GM18907 (cell line): ENCODE measurements around the gene HS6ST1.
A peak's percentile ranks its signal among the peaks of the same experiment; 100 is the strongest.

ENCODE experiments used
- ATAC-seq: cut with Tn5 transposase; IDR thresholded peaks from one replicate; pipeline ENCODE4 v1.9.1; 2021; ENCODE audit warnings: mild to moderate bottlenecking, moderate library complexity; ENCODE audit not compliant: unreplicated experiment

Gene HS6ST1

DNA sequence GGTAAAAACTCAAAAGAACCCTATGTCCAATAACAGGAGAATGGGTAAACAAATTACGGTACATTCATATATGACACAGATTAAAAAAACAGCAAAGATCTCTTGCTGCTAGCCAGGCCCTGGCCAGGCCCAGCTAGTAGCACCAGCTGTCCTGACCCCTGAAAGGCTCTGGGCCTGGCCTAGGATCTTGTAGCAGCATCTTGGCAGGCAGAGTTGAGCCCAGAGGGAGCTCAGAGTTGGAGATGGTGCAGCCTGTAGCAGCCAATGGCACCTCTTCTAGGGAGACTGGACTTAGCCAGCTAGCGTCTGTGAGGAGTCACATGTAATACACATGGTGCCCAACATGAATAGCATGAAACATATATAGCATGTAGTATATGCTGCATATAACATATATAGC lies 69.1 kb downstream of the HS6ST1 start:
- ATAC-seq = no peak

GRCh38 chr2:128245813-128246212 lies 72.9 kb downstream of the HS6ST1 start:
- no peak for ATAC-seq

- no peak for ATAC-seq
These were observed 76.8 kb downstream of the HS6ST1 start for GRCh38 chr2:128241896-128242295.

DNA sequence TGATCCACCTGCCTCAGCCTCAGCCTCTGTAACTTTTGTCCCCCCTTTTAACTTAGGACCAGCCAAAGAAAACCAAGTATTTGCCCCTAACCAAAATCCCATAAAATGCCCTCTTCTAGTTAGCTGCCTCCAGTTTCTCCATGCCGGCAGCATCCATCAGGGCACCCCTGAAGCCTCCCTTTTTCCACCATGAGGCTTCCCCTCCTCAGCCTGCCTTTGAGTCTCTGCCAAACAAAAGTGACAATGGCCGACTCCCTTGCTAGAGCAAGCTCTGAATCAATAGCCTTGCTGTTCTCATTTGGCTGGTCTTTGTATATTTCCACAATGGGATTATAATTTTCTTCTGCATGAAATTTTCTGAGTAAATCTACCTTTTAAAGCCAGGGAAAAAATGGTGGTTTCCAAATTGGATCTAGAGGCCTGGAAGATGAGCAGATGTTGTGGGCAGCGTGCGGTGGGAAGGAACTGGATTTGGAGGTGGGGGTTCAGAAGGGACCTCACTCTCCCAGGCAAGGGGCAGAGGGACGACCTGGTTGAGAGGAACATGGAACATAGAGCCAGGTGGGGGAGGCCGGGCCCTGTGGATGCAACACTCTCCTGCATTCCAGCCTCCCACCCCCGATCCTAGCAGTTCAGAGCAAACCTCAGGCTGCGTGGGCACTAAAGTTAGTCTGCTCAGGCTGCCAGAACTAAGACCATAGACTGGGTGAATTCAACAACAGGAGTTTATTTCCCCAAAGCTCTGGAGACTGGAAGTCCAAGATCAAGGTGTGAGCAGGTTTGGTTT lies 80.6 kb downstream of the HS6ST1 start:
- no peak for ATAC-seq

GRCh38 chr2:128237081-128237534 lies 81.6 kb downstream of the HS6ST1 start:
- no peak for ATAC-seq

GRCh38 chr2:128236491-128237035 lies 82.1 kb downstream of the HS6ST1 start:
- no peak for ATAC-seq

- ATAC-seq = no peak
These were observed 83.1 kb downstream of the HS6ST1 start for GRCh38 chr2:128235581-128235980.

- no peak for ATAC-seq
These were observed 84.1 kb downstream of the HS6ST1 start for GRCh38 chr2:128234613-128235012.

DNA sequence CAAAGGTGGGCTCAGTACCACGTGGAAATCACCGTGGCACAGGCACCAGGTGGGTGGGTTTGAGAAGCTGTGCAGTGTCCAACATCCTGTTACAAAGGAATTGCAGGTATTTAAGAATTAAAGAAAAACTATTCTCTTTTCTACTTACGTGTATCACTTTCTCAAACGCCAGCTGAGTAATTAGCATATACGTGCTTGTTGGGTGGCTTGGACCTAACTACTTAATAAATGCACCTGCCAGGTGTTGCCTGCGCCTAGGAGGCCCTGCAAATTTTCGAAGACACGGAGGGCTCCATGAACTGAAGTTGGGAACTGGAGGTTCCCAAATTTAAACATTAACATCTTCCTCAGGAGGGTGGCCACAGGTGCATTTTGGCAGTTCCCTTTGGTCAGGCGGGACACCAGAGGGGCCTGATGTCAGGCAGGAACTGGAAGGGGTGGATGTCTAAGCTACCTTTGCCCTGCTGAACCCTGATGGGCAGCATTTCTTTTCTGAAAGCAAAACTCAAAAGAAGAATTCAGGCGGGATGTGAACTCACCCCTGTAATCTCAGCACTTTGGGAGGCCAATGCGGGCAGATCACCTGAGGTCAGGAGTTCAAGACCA lies 84.8 kb downstream of the HS6ST1 start:
- peak; percentile 3 for ATAC-seq

DNA sequence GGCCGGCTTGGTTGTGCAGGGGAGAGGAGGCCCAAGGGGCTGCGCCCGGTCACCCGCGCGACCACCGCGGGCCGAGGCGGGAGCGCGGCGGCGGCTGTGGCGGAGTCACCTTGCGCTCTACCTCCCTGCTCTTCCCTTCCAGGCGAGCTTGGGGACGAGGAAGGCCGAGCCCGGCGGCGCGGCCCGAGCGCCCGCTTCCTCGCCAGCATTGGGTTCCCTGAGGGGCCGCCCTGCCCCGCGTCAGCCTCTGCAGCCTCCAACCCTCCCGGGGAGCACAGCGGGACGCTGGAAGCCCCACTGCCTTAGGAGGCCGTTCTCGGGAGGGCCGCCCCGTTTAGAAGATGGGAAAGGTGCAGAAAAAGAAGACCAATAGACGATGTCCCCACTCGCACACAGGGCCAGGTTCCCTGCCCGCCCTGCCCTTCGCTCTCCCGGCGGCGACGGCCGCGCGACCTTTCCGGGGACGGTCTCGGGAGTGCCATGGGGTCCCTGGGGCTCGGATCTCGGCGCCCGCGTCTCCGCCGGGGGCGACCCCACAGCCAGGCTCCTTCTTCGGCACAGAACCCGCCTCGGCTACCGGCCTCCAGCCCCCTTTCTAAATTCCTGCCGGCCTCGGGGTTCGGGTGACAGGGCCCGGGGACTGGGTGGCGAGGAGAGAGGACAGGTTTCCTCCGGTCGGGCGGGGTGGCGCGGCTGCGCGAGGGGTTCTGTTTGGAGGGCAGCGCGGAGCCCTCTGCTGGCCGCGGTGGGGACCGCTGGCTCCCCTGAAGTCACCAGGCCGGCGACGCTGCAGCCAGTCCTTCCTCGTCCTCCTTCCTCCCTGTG lies 85.5 kb downstream of the HS6ST1 start:
- peak; percentile 98 for ATAC-seq

GRCh38 chr2:128228894-128229293 lies 89.8 kb downstream of the HS6ST1 start:
- no peak for ATAC-seq

DNA sequence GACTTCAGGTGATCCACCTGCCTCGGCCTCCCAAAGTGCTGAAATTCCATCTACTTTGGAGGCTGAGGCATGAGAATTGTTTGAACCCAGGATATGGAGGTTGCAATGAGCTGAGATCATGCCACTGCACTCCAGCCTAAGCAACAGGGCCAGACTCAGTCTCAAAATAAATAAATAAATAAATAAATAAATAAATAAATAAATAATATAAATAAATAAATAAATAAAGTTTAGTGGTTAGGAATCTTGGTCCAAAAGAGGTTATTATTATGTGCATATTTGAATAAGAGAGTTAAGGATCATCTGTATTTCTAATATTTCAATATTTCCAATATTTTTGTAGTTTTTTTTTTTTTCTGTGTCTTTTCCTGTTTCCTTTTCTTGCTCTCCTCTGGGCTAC lies 90.8 kb downstream of the HS6ST1 start:
- ATAC-seq = no peak

GRCh38 chr2:128219891-128220290 lies 98.8 kb downstream of the HS6ST1 start:
- no peak for ATAC-seq

DNA sequence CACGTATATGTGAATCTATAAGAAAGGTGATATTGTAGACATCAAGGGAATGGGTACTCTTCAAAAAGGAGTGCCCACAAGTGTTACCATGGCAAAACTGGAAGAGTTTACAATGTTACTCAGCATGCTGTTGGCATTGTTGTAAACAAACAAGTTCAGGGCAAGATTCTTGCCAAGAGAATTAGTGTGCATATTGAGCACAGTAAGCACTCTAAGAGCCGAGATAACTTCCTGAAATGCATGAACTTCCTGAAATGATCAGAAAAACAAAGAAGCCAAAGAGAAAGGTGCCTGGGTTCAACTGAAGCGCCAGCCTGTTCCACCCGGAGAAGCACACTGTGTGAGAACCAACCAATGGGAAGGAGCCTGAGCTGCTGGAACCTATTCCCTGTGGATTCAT lies 101.0 kb downstream of the HS6ST1 start:
- ATAC-seq = no peak

GRCh38 chr2:128215897-128216642 lies 102.6 kb downstream of the HS6ST1 start:
- no peak for ATAC-seq
